ENCODE data around the gene TNPO1.

Gene TNPO1

GRCh38 chr5:72836810-72837209 is 20.3 kb downstream of the TNPO1 start:
- Histone ChIP-seq H3K4me2 (ENCODE audit: low read length) (no peak overlapping the region), H2AFZ (ENCODE audit: insufficient read depth, low read length, poor library complexity) (no peak overlapping the region)

DNA sequence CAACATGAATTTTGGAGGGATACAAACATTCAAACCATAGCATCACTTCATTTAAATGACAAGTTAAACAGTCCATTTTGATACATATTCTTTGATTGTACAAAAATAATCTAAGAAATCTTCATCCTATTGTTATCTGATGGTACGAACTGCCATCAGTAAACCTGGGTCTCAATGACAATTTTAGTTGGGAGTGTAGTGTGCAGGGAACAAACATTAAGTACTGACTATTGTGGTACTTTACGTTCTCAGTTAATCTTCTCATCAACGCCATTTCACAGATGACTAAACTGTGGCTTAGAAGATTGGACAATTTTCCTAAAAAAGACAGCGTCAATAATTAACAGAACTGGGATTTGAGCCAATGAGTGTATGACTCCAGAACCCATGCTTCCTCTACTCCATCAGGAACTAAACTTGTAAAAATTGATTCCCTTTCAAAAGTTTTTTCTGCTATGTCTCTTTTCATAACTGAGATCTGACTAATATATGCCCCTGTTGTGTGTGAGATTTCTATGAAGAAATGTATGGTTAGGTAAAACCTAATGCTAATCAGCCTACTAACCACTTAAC is 21.1 kb downstream of the TNPO1 start:
- H2BK120ac ChIP-seq (ENCODE audit: insufficient read depth, low read length, poor library complexity), result no peak overlapping the region
- WGBS (ENCODE audit: extremely low coverage, insufficient coverage, insufficient read length), result no CpG with 5 or more reads among the region's 4 CpGs
- H2AFZ ChIP-seq (ENCODE audit: insufficient read depth, low read length, poor library complexity), result no peak overlapping the region
- no peak overlapping the region for H2BK12ac ChIP-seq (ENCODE audit: low read length)
- H3K4me2 ChIP-seq (ENCODE audit: low read length), result no peak overlapping the region
- DNase-seq, result no peak
- H3K4me1 ChIP-seq (ENCODE audit: control insufficient read depth in 1 of 2, insufficient read depth in 2 of 2, low read length in 2 of 2), result peaks cover 0 to 4% of the 10 kb centered on the region in 2 experiments
- H3K27ac ChIP-seq (ENCODE audit: low read depth, low read length), result no peak overlapping the region
- no peak overlapping the region for H3K18ac ChIP-seq (ENCODE audit: low read length)
- no peak overlapping the region for H3K23ac ChIP-seq (ENCODE audit: low read length)
- H4K8ac ChIP-seq (ENCODE audit: low read depth, low read length), result no peak overlapping the region
- H3K9ac ChIP-seq (ENCODE audit: low read length), result no peak overlapping the region
- H3K79me1 ChIP-seq (ENCODE audit: low read length), result no peaks in the 10 kb centered on the region
- no peak overlapping the region for H4K91ac ChIP-seq (ENCODE audit: low read depth, low read length)
- peaks cover 3% of the 10 kb centered on the region for H3K9me3 ChIP-seq (ENCODE audit: insufficient read depth, low read depth, low read length)
- no peaks in the 10 kb centered on the region for H3K27me3 ChIP-seq (ENCODE audit: insufficient read depth, low read length)
- no peak overlapping the region for H3K4ac ChIP-seq (ENCODE audit: low read depth, low read length)
- H3K79me2 ChIP-seq (ENCODE audit: control insufficient read depth, insufficient read depth, low read length, poor library complexity), result peaks cover 11% of the 10 kb centered on the region
- H2AK5ac ChIP-seq (ENCODE audit: low read length), result no peak overlapping the region
- H4K12ac ChIP-seq (ENCODE audit: low read depth, low read length), result no peak overlapping the region
- H3K36me3 ChIP-seq (ENCODE audit: control insufficient read depth in 1 of 2, insufficient read depth in 2 of 2, low read length in 2 of 2), result peaks cover 4 to 7% of the 10 kb centered on the region in 2 experiments
- no peak overlapping the region for H3K14ac ChIP-seq (ENCODE audit: low read length)
- H2BK5ac ChIP-seq (ENCODE audit: low read depth, low read length, poor library complexity), result no peak overlapping the region
- H3K4me3 ChIP-seq (ENCODE audit: low read depth, low read length), result no peak overlapping the region

More at GRCh38 chr5:72836810-72837209, 20.3 kb downstream of the TNPO1 start:
- Histone ChIP-seq H3K9me3 (ENCODE audit: insufficient read depth, low read depth, low read length) (peaks cover 3% of the 10 kb centered on the region), H3K79me1 (ENCODE audit: low read length) (no peaks in the 10 kb centered on the region), H2BK12ac (ENCODE audit: low read length) (no peak overlapping the region), H3K27ac (ENCODE audit: low read depth, low read length) (no peak overlapping the region), H3K4me3 (ENCODE audit: low read depth, low read length) (no peak overlapping the region), H4K8ac (ENCODE audit: low read depth, low read length) (no peak overlapping the region), H3K9ac (ENCODE audit: low read length) (no peak overlapping the region), H3K18ac (ENCODE audit: low read length) (no peak overlapping the region), H3K36me3 (ENCODE audit: control insufficient read depth in 1 of 2, insufficient read depth in 2 of 2, low read length in 2 of 2) (peaks cover 4 to 7% of the 10 kb centered on the region in 2 experiments), H3K27me3 (ENCODE audit: insufficient read depth, low read length) (no peaks in the 10 kb centered on the region), H2AK5ac (ENCODE audit: low read length) (no peak overlapping the region), H4K12ac (ENCODE audit: low read depth, low read length) (no peak overlapping the region), H3K4ac (ENCODE audit: low read depth, low read length) (peak overlapping the region; percentile 30), H3K4me1 (ENCODE audit: control insufficient read depth in 1 of 2, insufficient read depth in 2 of 2, low read length in 2 of 2) (peaks cover 0 to 2% of the 10 kb centered on the region in 2 experiments), H2BK120ac (ENCODE audit: insufficient read depth, low read length, poor library complexity) (no peak overlapping the region), H3K23ac (ENCODE audit: low read length) (no peak overlapping the region), H3K79me2 (ENCODE audit: control insufficient read depth, insufficient read depth, low read length, poor library complexity) (peaks cover 11% of the 10 kb centered on the region), H3K14ac (ENCODE audit: low read length) (no peak overlapping the region), H2BK5ac (ENCODE audit: low read depth, low read length, poor library complexity) (no peak overlapping the region), H4K91ac (ENCODE audit: low read depth, low read length) (no peak overlapping the region)
- no CpG with 5 or more reads among the region's 1 CpG for WGBS (ENCODE audit: extremely low coverage, insufficient coverage, insufficient read length)
- no peak for DNase-seq

DNA sequence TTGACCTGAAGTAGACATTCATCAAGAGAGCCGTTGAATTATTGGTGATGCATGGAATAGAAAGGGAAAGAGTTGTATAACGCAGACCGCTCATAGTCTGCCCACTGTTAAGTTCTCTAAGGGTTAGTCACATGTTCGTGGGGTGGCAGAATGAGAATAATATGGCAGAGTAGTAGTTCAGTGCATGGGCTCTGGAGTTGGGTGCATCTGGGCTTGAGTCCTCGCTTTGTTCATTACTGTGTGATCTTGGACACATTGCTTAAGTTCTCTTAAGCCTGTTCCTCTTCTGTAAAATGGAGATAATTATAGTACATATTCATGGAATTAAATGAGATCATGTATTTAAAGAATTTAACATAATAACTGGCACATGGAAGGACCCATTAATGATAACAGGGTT is 23.6 kb downstream of the TNPO1 start:
- Histone ChIP-seq H3K4me3 (ENCODE audit: low read depth, low read length) (no peak overlapping the region), H2AK5ac (ENCODE audit: low read length) (no peak overlapping the region), H3K23ac (ENCODE audit: low read length) (no peak overlapping the region), H3K36me3 (ENCODE audit: control insufficient read depth in 1 of 2, insufficient read depth in 2 of 2, low read length in 2 of 2) (peaks cover 4 to 6% of the 10 kb centered on the region in 2 experiments), H2AFZ (ENCODE audit: insufficient read depth, low read length, poor library complexity) (no peak overlapping the region), H2BK5ac (ENCODE audit: low read depth, low read length, poor library complexity) (no peak overlapping the region), H3K79me1 (ENCODE audit: low read length) (no peaks in the 10 kb centered on the region), H3K4ac (ENCODE audit: low read depth, low read length) (peak overlapping the region; percentile 75), H3K18ac (ENCODE audit: low read length) (no peak overlapping the region), H3K27ac (ENCODE audit: low read depth, low read length) (no peak overlapping the region), H3K9me3 (ENCODE audit: insufficient read depth, low read depth, low read length) (peaks cover 3% of the 10 kb centered on the region), H3K4me1 (ENCODE audit: control insufficient read depth in 1 of 2, insufficient read depth in 2 of 2, low read length in 2 of 2) (peaks cover 0 to 6% of the 10 kb centered on the region in 2 experiments), H4K12ac (ENCODE audit: low read depth, low read length) (no peak overlapping the region), H3K27me3 (ENCODE audit: insufficient read depth, low read length) (no peaks in the 10 kb centered on the region), H3K79me2 (ENCODE audit: control insufficient read depth, insufficient read depth, low read length, poor library complexity) (peaks cover 9% of the 10 kb centered on the region), H4K8ac (ENCODE audit: low read depth, low read length) (no peak overlapping the region), H3K9ac (ENCODE audit: low read length) (no peak overlapping the region), H3K14ac (ENCODE audit: low read length) (no peak overlapping the region), H2BK120ac (ENCODE audit: insufficient read depth, low read length, poor library complexity) (no peak overlapping the region), H4K91ac (ENCODE audit: low read depth, low read length) (no peak overlapping the region), H2BK12ac (ENCODE audit: low read length) (no peak overlapping the region), H3K4me2 (ENCODE audit: low read length) (no peak overlapping the region)
- no CpG with 5 or more reads among the region's 5 CpGs for WGBS (ENCODE audit: extremely low coverage, insufficient coverage, insufficient read length)
- DNase-seq, result no peak

DNA sequence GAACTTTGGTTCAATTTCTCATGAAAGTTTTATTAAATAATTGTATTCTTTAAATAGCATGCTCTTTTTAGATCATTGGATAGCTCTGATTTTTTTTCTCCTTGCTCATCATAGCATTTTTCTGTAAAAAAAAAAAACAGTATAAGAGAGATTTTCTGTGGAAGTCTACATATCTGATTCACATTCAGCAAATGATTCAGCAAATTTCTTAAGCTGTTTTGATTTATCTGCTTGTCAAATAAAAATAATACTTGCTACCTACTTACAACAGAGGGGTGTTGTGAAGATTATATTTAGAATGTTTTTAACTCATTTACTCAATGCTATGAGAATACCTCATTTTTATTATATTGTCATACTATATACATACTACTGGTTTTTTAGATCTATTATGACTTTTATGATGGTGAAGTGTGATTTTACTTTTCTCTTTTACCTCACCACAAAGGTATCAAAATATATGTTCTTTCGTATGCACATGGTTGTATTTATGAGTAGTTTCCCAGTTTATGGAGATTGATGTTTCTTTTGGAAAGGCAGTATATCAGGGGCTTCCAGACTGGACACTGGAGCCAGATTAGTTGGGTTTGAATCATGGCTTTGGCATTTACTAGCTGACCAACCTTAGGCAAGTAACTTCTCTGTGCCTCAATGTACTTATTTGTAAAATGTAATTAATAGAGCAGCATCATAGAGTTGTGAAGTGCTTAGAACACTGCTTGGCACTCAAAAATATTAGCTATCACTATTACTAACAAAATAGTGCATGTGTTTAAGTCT is 25.5 kb downstream of the TNPO1 start:
- Histone ChIP-seq H4K91ac (ENCODE audit: low read depth, low read length) (no peak overlapping the region), H3K9me3 (ENCODE audit: insufficient read depth, low read depth, low read length) (no peaks in the 10 kb centered on the region), H3K23ac (ENCODE audit: low read length) (no peak overlapping the region), H3K4ac (ENCODE audit: low read depth, low read length) (no peak overlapping the region), H3K4me1 (ENCODE audit: control insufficient read depth in 1 of 2, insufficient read depth in 2 of 2, low read length in 2 of 2) (peaks cover 0 to 4% of the 10 kb centered on the region in 2 experiments), H2BK12ac (ENCODE audit: low read length) (no peak overlapping the region), H3K9ac (ENCODE audit: low read length) (no peak overlapping the region), H3K27me3 (ENCODE audit: insufficient read depth, low read length) (no peaks in the 10 kb centered on the region), H4K12ac (ENCODE audit: low read depth, low read length) (no peak overlapping the region), H3K4me2 (ENCODE audit: low read length) (no peak overlapping the region), H2BK5ac (ENCODE audit: low read depth, low read length, poor library complexity) (no peak overlapping the region), H3K79me2 (ENCODE audit: control insufficient read depth, insufficient read depth, low read length, poor library complexity) (peaks cover 4% of the 10 kb centered on the region), H2BK120ac (ENCODE audit: insufficient read depth, low read length, poor library complexity) (no peak overlapping the region), H4K8ac (ENCODE audit: low read depth, low read length) (no peak overlapping the region), H3K18ac (ENCODE audit: low read length) (no peak overlapping the region), H3K14ac (ENCODE audit: low read length) (no peak overlapping the region), H3K4me3 (ENCODE audit: low read depth, low read length) (no peak overlapping the region), H2AK5ac (ENCODE audit: low read length) (no peak overlapping the region), H3K79me1 (ENCODE audit: low read length) (no peaks in the 10 kb centered on the region), H2AFZ (ENCODE audit: insufficient read depth, low read length, poor library complexity) (no peak overlapping the region), H3K27ac (ENCODE audit: low read depth, low read length) (no peak overlapping the region), H3K36me3 (ENCODE audit: control insufficient read depth in 1 of 2, insufficient read depth in 2 of 2, low read length in 2 of 2) (no peaks in the 10 kb centered on the region)
- no CpG with 5 or more reads among the region's 1 CpG for WGBS (ENCODE audit: extremely low coverage, insufficient coverage, insufficient read length)
- no peak for DNase-seq
